Spleen (tissue), 11 donors: ENCODE results near the gene KRTAP4-5. TPM values are rescaled to one million over a fixed set of nuclear protein-coding genes. Genes with fewer than 3 reads are reported as not detected.
"Not testable (repeated sequence)": the region's sequence is repeated elsewhere in the genome, so short reads cannot be mapped to it uniquely, and the experiment has no call there.

Experiments used
- DNase-seq: peaks from one replicate; pipeline ENCODE4 v3.0.0-alpha.2; 2020
- H3K27ac ChIP-seq, 8 donors: fragments of 200-600 bp; sonication (generic) in 7 of 8; 1 replicate in 4 of 8; 2 replicates in 4 of 8; pipeline versions ENCODE4 v1.5.0 to v1.8.0; 2016 to 2021; ENCODE audit warnings: inconsistent platforms in 4 of 8, mild to moderate bottlenecking in 4 of 8, moderate library complexity in 1 of 8
- H3K27me3 ChIP-seq, 7 donors: fragments of 200-600 bp; sonication (generic) in 6 of 7; replicated peaks in 1 of 7; 1 replicate in 4 of 7; 2 replicates in 3 of 7; pipeline versions ENCODE4 v1.5.0 to v1.8.0; 2016 to 2021; ENCODE audit warnings: inconsistent platforms in 3 of 7, mild to moderate bottlenecking in 1 of 7
- H3K36me3 ChIP-seq, 6 donors: fragments of 200-600 bp; sonication (generic) in 5 of 6; 1 replicate in 4 of 6; 2 replicates in 2 of 6; pipeline versions ENCODE4 v1.5.0 to v1.8.0; 2016 to 2021; ENCODE audit warnings: inconsistent platforms in 2 of 6
- H3K4me1 ChIP-seq, 6 donors: fragments of 200-600 bp; sonication (generic) in 5 of 6; 1 replicate in 3 of 6; 2 replicates in 3 of 6; pipeline versions ENCODE4 v1.5.0 to v1.8.0; 2016 to 2021; ENCODE audit warnings: inconsistent platforms in 3 of 6
- H3K4me3 ChIP-seq, 8 donors: fragments of 200-600 bp; sonication (generic) in 7 of 8; 1 replicate in 4 of 8; 2 replicates in 4 of 8; pipeline versions ENCODE4 v1.5.0 to v1.8.0; 2016 to 2021; ENCODE audit warnings: inconsistent platforms in 4 of 8, mild to moderate bottlenecking in 4 of 8, moderate library complexity in 2 of 8
- H3K9me3 ChIP-seq, 8 donors: fragments of 200-600 bp; sonication (generic) in 7 of 8; 1 replicate in 4 of 8; 2 replicates in 4 of 8; pipeline versions ENCODE4 v1.5.0 to v1.8.0; 2016 to 2021; ENCODE audit warnings: inconsistent platforms in 4 of 8
- CTCF ChIP-seq, 11 experiments: fragments of 200-600 bp in 7 of 11; fragments of 450-650 bp in 4 of 11; sonication (generic) in 4 of 11; IDR thresholded peaks in 8 of 11; conservative IDR thresholded peaks in 3 of 11; 1 replicate in 7 of 11; 2 replicates in 4 of 11; pipeline versions ENCODE4 v1.4.0 to v1.8.0; 2016 to 2021; ENCODE audit warnings: antibody characterized with exemption in 11 of 11, inconsistent platforms in 4 of 11, mild to moderate bottlenecking in 1 of 11
- POLR2A ChIP-seq, 3 donors: fragments of 450-650 bp; IDR thresholded peaks; one replicate each; pipeline ENCODE4 v1.5.1; 2017; ENCODE audit warnings: antibody characterized with exemption in 3 of 3, mild to moderate bottlenecking in 1 of 3
- POLR2AphosphoS5 ChIP-seq, 3 donors: sonication (generic); formaldehyde crosslinking; IDR thresholded peaks; one replicate each; pipeline ENCODE4 v1.5.1; 2017; ENCODE audit warnings: antibody characterized with exemption in 3 of 3
- WGBS, 5 donors: extraction: QIAGEN DNeasy Blood & Tissue Kit in 3 of 5; methylation state at CpG; one replicate each; pipeline versions ENCODE4 v1.1.5 to v1.1.7; 2013 to 2018; 5-methylcytosine and 5-hydroxymethylcytosine counted together
- intact Hi-C: fragments of 100-400 bp; cut with DNase I; formaldehyde crosslinking; loops from one replicate; pipeline ENCODE4 v1.15.0; 2023; ENCODE audit warnings: low total_unique reads
- polyA plus RNA-seq, 3 donors: library from polyadenylated mRNA; stranded (reverse); fragments of 200-250 nt; gene quantifications; one replicate each; pipeline ENCODE4 v1.2.1, GENCODE V29; 2013
- total RNA-seq, 7 donors: library from RNA; depleted of rRNA in 3 of 7; stranded (reverse); fragments of >200 nt in 3 of 7; fragmentation: NEBNext Ultra II Directional in 4 of 7; extraction: Animal tissue kit (Norgen Biotek cat#: 25700) in 4 of 7; gene quantifications; one replicate each; pipeline versions ENCODE4 v1.1.0 to v1.2.1, GENCODE V29; 2016 to 2021
- donor health status: healthy with polysubstance abuse.
- donor health status: DM: no; HTN: no; CAD: no; lungs with moderate emphysema.
- donor health status: DM: no; HTN: no; CAD: no.
- donor health status: Bipolar disorder and iron deficiency.
- donor health status: healthy.
- donor health status: DM: no; HTN: no; CAD: no.
- donor health status: DM: yes; HTN: yes; CAD: no.

The KRTAP4-5 gene
- total and polyA plus RNA-seq, 10 donors, result not detected

GRCh38 chr17:41125064-41125463 is 24.6 kb downstream of the KRTAP4-5 start:
- H3K9me3 ChIP-seq, result peaks cover 0 to 6% (median 0%) of the 10 kb centered on the region in 8 donors
- TF ChIP-seq POLR2A (IDR thresholded peaks at IDR 0.05) (no peak), CTCF (IDR thresholded peaks at IDR 0.05 in 8 of 11, conservative IDR thresholded peaks at IDR 0.05 in 3 of 11) (no peak), POLR2AphosphoS5 (IDR thresholded peaks at IDR 0.05) (no peak)
- peaks cover 3 to 44% (median 16%) of the 10 kb centered on the region in 6 donors for H3K4me1 ChIP-seq
- no peaks in the 10 kb centered on the region for H3K27me3 ChIP-seq
- no peak overlapping the region for H3K4me3 ChIP-seq
- intact Hi-C loops, result no loop called here
- WGBS, 5 donors, result 79 to 99% (median 94%) methylated on average over 2 of the region's 2 CpGs
- no peaks in the 10 kb centered on the region for H3K36me3 ChIP-seq
- no peak overlapping the region for H3K27ac ChIP-seq
- no peak for DNase-seq

GRCh38 chr17:41123991-41124371 is 25.6 kb downstream of the KRTAP4-5 start, which contains the start of gene KRTAP4-12:
KRTAP4-12 (minus strand) TSS chr17:41124182; CDS start chr17:41124122, 60 bp downstream.
- intact Hi-C loops, result not testable (repeated sequence)

DNA sequence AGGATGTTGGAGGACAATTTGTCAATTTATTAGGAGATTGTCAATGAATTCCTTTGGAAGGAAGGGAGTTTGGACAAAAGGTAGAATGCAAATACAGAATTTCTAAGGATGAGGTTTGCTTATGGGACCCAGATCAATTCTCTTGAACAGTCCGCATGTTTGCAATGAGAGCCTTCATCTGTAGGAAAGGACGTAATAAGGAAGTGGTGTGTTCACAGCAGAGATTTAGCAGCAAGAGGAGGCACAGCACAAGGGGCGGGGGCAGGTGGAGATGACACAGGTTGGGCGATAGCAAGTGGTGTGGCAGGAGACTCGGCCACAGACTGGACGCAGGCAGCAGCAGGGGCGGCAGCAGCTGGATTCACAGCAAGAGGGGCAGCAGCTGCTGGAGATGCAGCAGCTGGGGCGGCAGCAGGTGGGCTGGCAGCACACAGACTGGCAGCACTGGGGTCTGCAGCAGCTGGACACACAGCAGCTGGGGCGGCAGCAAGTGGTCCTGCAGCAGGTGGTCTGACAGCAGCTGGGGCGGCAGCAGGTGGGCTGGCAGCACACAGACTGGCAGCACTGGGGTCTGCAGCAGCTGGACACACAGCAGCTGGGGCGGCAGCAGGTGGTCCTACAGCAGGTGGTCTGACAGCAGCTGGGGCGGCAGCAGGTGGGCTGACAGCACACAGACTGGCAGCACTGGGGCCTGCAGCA is 26.2 kb downstream of the KRTAP4-5 start:
- H3K4me3 ChIP-seq, H3K9me3 ChIP-seq, H3K27ac ChIP-seq, intact Hi-C loops, H3K36me3 ChIP-seq, H3K27me3 ChIP-seq, DNase-seq: not testable (repeated sequence)
- WGBS, 5 donors, result 81 to 87% (median 85%) methylated on average over 11 to 12 of the region's 12 CpGs
- H3K4me1 ChIP-seq, result peaks cover 3 to 60% (median 20%) of the 10 kb centered on the region in 6 donors

More at GRCh38 chr17:41123991-41124371, 25.6 kb downstream of the KRTAP4-5 start, which contains the start of gene KRTAP4-12:
- H3K27me3 ChIP-seq, DNase-seq, H3K9me3 ChIP-seq, H3K4me3 ChIP-seq, H3K36me3 ChIP-seq, H3K27ac ChIP-seq: not testable (repeated sequence)
- WGBS, 5 donors, result 63 to 88% (median 67%) methylated on average over 1 to 3 of the region's 3 CpGs
- H3K4me1 ChIP-seq, result peaks cover 3 to 54% (median 20%) of the 10 kb centered on the region in 6 donors

DNA sequence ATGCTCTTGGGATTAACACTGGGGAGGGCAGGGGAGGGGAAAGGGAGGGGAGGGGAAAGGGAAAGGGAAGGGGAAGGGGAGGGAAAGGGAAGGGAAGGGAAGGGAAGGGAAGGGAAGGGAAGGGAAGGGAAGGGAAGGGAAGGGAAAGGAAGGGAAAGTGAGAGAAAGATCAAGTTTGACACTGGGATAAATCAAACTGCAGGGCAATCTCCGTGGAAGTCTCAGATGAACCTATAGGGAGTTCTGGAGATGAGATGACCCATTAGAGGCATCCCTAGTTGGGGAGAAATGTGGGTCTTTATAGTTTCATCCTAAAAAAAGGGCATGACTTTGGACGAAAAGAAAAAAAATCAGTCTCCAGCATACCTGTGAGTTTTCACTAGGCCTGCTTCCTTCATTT is 27.9 kb downstream of the KRTAP4-5 start:
- Histone ChIP-seq H3K4me3 (no peak overlapping the region), H3K36me3 (no peaks in the 10 kb centered on the region), H3K9me3 (peaks cover 0 to 6% (median 0%) of the 10 kb centered on the region in 8 donors), H3K27ac (no peak overlapping the region), H3K27me3 (no peaks in the 10 kb centered on the region), H3K4me1 (peaks cover 3 to 70% (median 20%) of the 10 kb centered on the region in 6 donors)
- no peak for DNase-seq
- 80 to 96% (median 89%) methylated on average over 2 of the region's 2 CpGs for WGBS, 5 donors
- intact Hi-C loops, result no loop called here
- no peak for TF ChIP-seq POLR2AphosphoS5 (IDR thresholded peaks at IDR 0.05)
- TF ChIP-seq POLR2A (IDR thresholded peaks at IDR 0.05), result no peak
- no peak for TF ChIP-seq CTCF (IDR thresholded peaks at IDR 0.05 in 8 of 11, conservative IDR thresholded peaks at IDR 0.05 in 3 of 11)
